Mesenchymal stem cell (in vitro differentiated cells and primary cell): ENCODE measurements around the gene CERS6.

Experiments
- DNase-seq: peaks from one replicate; pipeline ENCODE4 v3.0.0-alpha.2; 2013
- H2AFZ ChIP-seq: one replicate; pipeline ENCODE4 v1.6.1; 2013; ENCODE audit warnings: low read depth, mild to moderate bottlenecking, control low read depth, inconsistent platforms, low read length, moderate library complexity
- H2AK5ac ChIP-seq: 2 replicates; pipeline ENCODE4 v1.6.1; 2013; ENCODE audit warnings: low read length, moderate library complexity, mild to moderate bottlenecking, inconsistent platforms; ENCODE audit not compliant: severe bottlenecking
- H2BK120ac ChIP-seq: one replicate; pipeline ENCODE4 v1.6.1; 2013; ENCODE audit warnings: low read depth, mild to moderate bottlenecking, inconsistent platforms, low read length, moderate library complexity
- H2BK12ac ChIP-seq, 2 experiments: one replicate each; pipeline ENCODE4 v1.6.1; 2013; ENCODE audit warnings: inconsistent platforms in 2 of 2, low read length in 2 of 2, mild to moderate bottlenecking in 2 of 2, moderate library complexity in 2 of 2, control low read depth in 1 of 2
- H2BK15ac ChIP-seq: one replicate; pipeline ENCODE4 v1.6.1; 2013; ENCODE audit warnings: mild to moderate bottlenecking, low read depth, inconsistent platforms; ENCODE audit not compliant: poor library complexity, severe bottlenecking
- H2BK5ac ChIP-seq: 2 replicates; pipeline ENCODE4 v1.6.1; 2013; ENCODE audit warnings: low read depth, mild to moderate bottlenecking, low read length, control low read depth, inconsistent platforms; ENCODE audit not compliant: poor library complexity, severe bottlenecking
- H3K14ac ChIP-seq, 2 experiments: one replicate each; pipeline ENCODE4 v1.6.1; 2013; ENCODE audit warnings: inconsistent platforms in 2 of 2, low read length in 2 of 2, control low read depth in 1 of 2, mild to moderate bottlenecking in 1 of 2, moderate library complexity in 1 of 2
- H3K18ac ChIP-seq, 2 experiments: one replicate each; pipeline ENCODE4 v1.6.1; 2013; ENCODE audit warnings: inconsistent platforms in 2 of 2, low read length in 2 of 2, control low read depth in 1 of 2, low read depth in 1 of 2, mild to moderate bottlenecking in 1 of 2
- H3K23ac ChIP-seq, 2 experiments: one replicate each; pipeline ENCODE4 v1.6.1; 2013; ENCODE audit warnings: inconsistent platforms in 2 of 2, low read length in 2 of 2, mild to moderate bottlenecking in 2 of 2, moderate library complexity in 2 of 2, control low read depth in 1 of 2
- H3K27ac ChIP-seq: 2 replicates; pipeline ENCODE4 v1.5.1; 2013; ENCODE audit warnings: mild to moderate bottlenecking, moderate library complexity, low read length, control low read depth, inconsistent platforms; ENCODE audit not compliant: poor library complexity, severe bottlenecking
- H3K27me3 ChIP-seq, 2 experiments: 2 replicates each; pipeline versions ENCODE4 v1.6.1 to v1.7.0; 2013; ENCODE audit warnings: low read length in 2 of 2, mild to moderate bottlenecking in 2 of 2, moderate library complexity in 2 of 2, control low read depth in 1 of 2, inconsistent platforms in 1 of 2; ENCODE audit not compliant: control insufficient read depth in 1 of 2, insufficient read depth in 1 of 2
- H3K36me3 ChIP-seq, 2 experiments: 2 replicates each; pipeline versions ENCODE4 v1.6.1 to v1.7.0; 2013; ENCODE audit warnings: low read length in 2 of 2, control low read depth in 1 of 2, inconsistent platforms in 1 of 2, low read depth in 1 of 2, mild to moderate bottlenecking in 1 of 2; ENCODE audit not compliant: insufficient read depth in 2 of 2, control insufficient read depth in 1 of 2
- H3K4ac ChIP-seq, 2 experiments: one replicate each; pipeline ENCODE4 v1.6.1; 2013; ENCODE audit warnings: inconsistent platforms in 2 of 2, low read length in 2 of 2, mild to moderate bottlenecking in 2 of 2, moderate library complexity in 2 of 2, control low read depth in 1 of 2, low read depth in 1 of 2
- H3K4me1 ChIP-seq: 2 replicates; pipeline ENCODE4 v1.6.1; 2013; ENCODE audit warnings: low read depth, low read length, control low read depth; ENCODE audit not compliant: control insufficient read depth, insufficient read depth
- H3K4me2 ChIP-seq: 2 replicates; pipeline ENCODE4 v1.6.1; 2013; ENCODE audit warnings: low read length, mild to moderate bottlenecking, inconsistent platforms; ENCODE audit not compliant: poor library complexity, severe bottlenecking
- H3K4me3 ChIP-seq, 2 experiments: 2 replicates each; pipeline versions ENCODE4 v1.5.1 to v1.7.0; 2013; ENCODE audit warnings: low read length in 2 of 2, mild to moderate bottlenecking in 2 of 2, control low read depth in 1 of 2, low read depth in 1 of 2; ENCODE audit not compliant: insufficient read depth in 1 of 2
- H3K79me1 ChIP-seq: replicated peaks from 2 replicates; pipeline ENCODE4 v1.6.1; 2013; ENCODE audit warnings: mild to moderate bottlenecking, control low read depth, low read length, inconsistent platforms; ENCODE audit not compliant: poor library complexity, severe bottlenecking
- H3K9ac ChIP-seq: 2 replicates; pipeline ENCODE4 v1.7.0; 2013; ENCODE audit warnings: mild to moderate bottlenecking, low read length, moderate library complexity
- H3K9me3 ChIP-seq: 2 replicates; pipeline ENCODE4 v1.7.0; 2013; ENCODE audit warnings: mild to moderate bottlenecking, low read length; ENCODE audit not compliant: control insufficient read depth
- H4K8ac ChIP-seq: one replicate; pipeline ENCODE4 v1.6.1; 2013; ENCODE audit warnings: inconsistent platforms, mild to moderate bottlenecking, low read length, moderate library complexity
- H4K91ac ChIP-seq: one replicate; pipeline ENCODE4 v1.6.1; 2013; ENCODE audit warnings: mild to moderate bottlenecking, low read length, inconsistent platforms
- WGBS: methylation state at CpG from one replicate; pipeline ENCODE4 v1.1.7; 2013; ENCODE audit warnings: mixed read lengths; 5-methylcytosine and 5-hydroxymethylcytosine counted together

The CERS6 gene

GRCh38 chr2:168719446-168719845 is 263.4 kb downstream of the CERS6 start:
- Histone ChIP-seq H3K4me2 (no peak overlapping the region), H3K4me1 (no peaks in the 10 kb centered on the region), H2BK120ac (no peak overlapping the region), H2BK15ac (no peak overlapping the region), H2AFZ (no peak overlapping the region), H3K18ac (no peak overlapping the region), H3K79me1 (no peaks in the 10 kb centered on the region), H2BK5ac (no peak overlapping the region), H3K9ac (no peak overlapping the region), H3K4me3 (no peak overlapping the region), H4K8ac (no peak overlapping the region), H2BK12ac (no peak overlapping the region), H2AK5ac (no peak overlapping the region), H3K9me3 (no peaks in the 10 kb centered on the region), H3K4ac (no peak overlapping the region), H3K36me3 (peaks cover 0 to 3% of the 10 kb centered on the region in 2 experiments), H3K14ac (no peak overlapping the region), H3K23ac (no peak overlapping the region), H4K91ac (no peak overlapping the region), H3K27ac (no peak overlapping the region), H3K27me3 (no peaks in the 10 kb centered on the region)
- DNase-seq, result no peak

- peaks cover 3% of the 10 kb centered on the region in 2 experiments for H3K36me3 ChIP-seq
- H2BK5ac ChIP-seq, result no peak overlapping the region
- no peaks in the 10 kb centered on the region for H3K79me1 ChIP-seq
- no peak overlapping the region for H3K27ac ChIP-seq
- H3K4me3 ChIP-seq, result no peak overlapping the region
- WGBS, result 9% methylated on average over 2 of the region's 2 CpGs
- no peak overlapping the region for H3K14ac ChIP-seq
- H3K4me2 ChIP-seq, result no peak overlapping the region
- no peak overlapping the region for H2AK5ac ChIP-seq
- no peaks in the 10 kb centered on the region for H3K27me3 ChIP-seq
- H3K18ac ChIP-seq, result peak overlapping the region in 1 of 2 experiments; percentile 11
- H2BK120ac ChIP-seq, result no peak overlapping the region
- no peak overlapping the region for H3K9ac ChIP-seq
- H2AFZ ChIP-seq, result no peak overlapping the region
- no peak overlapping the region for H4K8ac ChIP-seq
- no peak overlapping the region for H2BK15ac ChIP-seq
- H4K91ac ChIP-seq, result no peak overlapping the region
- H3K9me3 ChIP-seq, result no peaks in the 10 kb centered on the region
- H3K4ac ChIP-seq, result no peak overlapping the region
- H3K4me1 ChIP-seq, result no peaks in the 10 kb centered on the region
- no peak overlapping the region for H2BK12ac ChIP-seq
- peak; percentile 36 for DNase-seq
- no peak overlapping the region for H3K23ac ChIP-seq
Observed at GRCh38 chr2:168722592-168722991, 266.5 kb downstream of the CERS6 start.

GRCh38 chr2:168723275-168723899 is 267.3 kb downstream of the CERS6 start:
- H2AK5ac ChIP-seq, result no peak overlapping the region
- H3K4me1 ChIP-seq, result no peaks in the 10 kb centered on the region
- no peak overlapping the region for H2BK12ac ChIP-seq
- H3K14ac ChIP-seq, result no peak overlapping the region
- H4K8ac ChIP-seq, result no peak overlapping the region
- H3K27ac ChIP-seq, result no peak overlapping the region
- H2AFZ ChIP-seq, result no peak overlapping the region
- no peak overlapping the region for H2BK15ac ChIP-seq
- H3K23ac ChIP-seq, result no peak overlapping the region
- no peaks in the 10 kb centered on the region for H3K9me3 ChIP-seq
- H4K91ac ChIP-seq, result no peak overlapping the region
- H2BK5ac ChIP-seq, result no peak overlapping the region
- H3K27me3 ChIP-seq, result no peaks in the 10 kb centered on the region
- DNase-seq, result no peak
- H3K9ac ChIP-seq, result no peak overlapping the region
- H3K79me1 ChIP-seq, result no peaks in the 10 kb centered on the region
- H3K18ac ChIP-seq, result no peak overlapping the region
- no peak overlapping the region for H2BK120ac ChIP-seq
- H3K4ac ChIP-seq, result no peak overlapping the region
- no peak overlapping the region for H3K4me3 ChIP-seq
- H3K4me2 ChIP-seq, result no peak overlapping the region
- 100% methylated on average over 2 of the region's 3 CpGs for WGBS
- H3K36me3 ChIP-seq, result peaks cover 3% of the 10 kb centered on the region in 2 experiments

- 100% methylated on average over 1 of the region's 3 CpGs for WGBS
- H4K8ac ChIP-seq, result no peak overlapping the region
- peaks cover 0 to 3% of the 10 kb centered on the region in 2 experiments for H3K36me3 ChIP-seq
- H3K18ac ChIP-seq, result no peak overlapping the region
- peaks cover 2% of the 10 kb centered on the region for H3K4me1 ChIP-seq
- no peak overlapping the region for H2BK5ac ChIP-seq
- H2BK12ac ChIP-seq, result no peak overlapping the region
- H3K27ac ChIP-seq, result no peak overlapping the region
- H3K4ac ChIP-seq, result no peak overlapping the region
- H4K91ac ChIP-seq, result no peak overlapping the region
- H3K9ac ChIP-seq, result no peak overlapping the region
- no peaks in the 10 kb centered on the region for H3K9me3 ChIP-seq
- no peak overlapping the region for H3K23ac ChIP-seq
- no peak overlapping the region for H3K14ac ChIP-seq
- H3K4me3 ChIP-seq, result no peak overlapping the region
- no peak overlapping the region for H3K4me2 ChIP-seq
- H2BK15ac ChIP-seq, result no peak overlapping the region
- no peak overlapping the region for H2AFZ ChIP-seq
- no peaks in the 10 kb centered on the region for H3K79me1 ChIP-seq
- no peak for DNase-seq
- no peaks in the 10 kb centered on the region for H3K27me3 ChIP-seq
- H2BK120ac ChIP-seq, result no peak overlapping the region
- H2AK5ac ChIP-seq, result no peak overlapping the region
Observed at GRCh38 chr2:168726375-168726774, 270.3 kb downstream of the CERS6 start.
